WI38 (cell line): ENCODE measurements around the gene SNX25.

Source experiments
- H3K4me3 ChIP-seq: 2 replicates; pipeline ENCODE4 v1.5.1; 2011; ENCODE audit warnings: low read depth, mild to moderate bottlenecking, control low read depth, low read length
- CTCF ChIP-seq: IDR thresholded peaks from 2 replicates; pipeline ENCODE4 v1.5.1; 2012; ENCODE audit warnings: low read depth, mild to moderate bottlenecking, control low read depth, low read length

SNX25 gene

GRCh38 chr4:185341841-185342240 lies 132.4 kb downstream of the SNX25 start:
- H3K4me3 ChIP-seq: no peak overlapping the region
- TF ChIP-seq CTCF: no peak

- no peak overlapping the region for H3K4me3 ChIP-seq
- TF ChIP-seq CTCF: no peak
These were observed 134.6 kb downstream of the SNX25 start for GRCh38 chr4:185343726-185344581.

- no peak overlapping the region for H3K4me3 ChIP-seq
- TF ChIP-seq CTCF: no peak
These were observed 135.5 kb downstream of the SNX25 start for GRCh38 chr4:185344743-185345538.

- TF ChIP-seq CTCF: no peak
These were observed 137.7 kb downstream of the SNX25 start for GRCh38 chr4:185346975-185347601.

GRCh38 chr4:185351691-185352090 lies 142.3 kb downstream of the SNX25 start:
- TF ChIP-seq CTCF: no peak

More at GRCh38 chr4:185346975-185347601, 137.7 kb downstream of the SNX25 start:
- H3K4me3 ChIP-seq: no peak overlapping the region

GRCh38 chr4:185352202-185352601 lies 142.8 kb downstream of the SNX25 start:
- no peak for TF ChIP-seq CTCF
- H3K4me3 ChIP-seq: no peak overlapping the region

More at GRCh38 chr4:185351691-185352090, 142.3 kb downstream of the SNX25 start:
- no peak overlapping the region for H3K4me3 ChIP-seq
